DOHH2 (cell line): ENCODE results near the gene LOXL1.
A peak's percentile ranks its signal among the peaks of the same experiment; 100 is the strongest.

Experiments
- H3F3A ChIP-seq: fragments of 200-600 bp; sonication (generic), shearing (Covaris generic); 2 replicates; pipeline ENCODE4 v1.6.0; 2016; ENCODE audit warnings: antibody characterized with exemption, mild to moderate bottlenecking; ENCODE audit not compliant: control insufficient read depth, insufficient read depth
- H3K27ac ChIP-seq: fragments of 200-600 bp; sonication (generic); 2 replicates; pipeline ENCODE4 v1.5.1; 2014; ENCODE audit warnings: low read depth, mild to moderate bottlenecking, low read length, moderate library complexity
- H3K27me3 ChIP-seq: fragments of 200-600 bp; sonication (generic); 2 replicates; pipeline ENCODE4 v1.6.1; 2014; ENCODE audit warnings: mild to moderate bottlenecking, low read length, mixed read lengths; ENCODE audit not compliant: control insufficient read depth
- H3K36me3 ChIP-seq: fragments of 200-600 bp; sonication (generic); 2 replicates; pipeline ENCODE4 v1.6.1; 2014; ENCODE audit warnings: mild to moderate bottlenecking, low read length, moderate library complexity, mixed read lengths; ENCODE audit not compliant: control insufficient read depth
- H3K4me1 ChIP-seq: fragments of 200-600 bp; sonication (generic); 2 replicates; pipeline ENCODE4 v1.6.1; 2014; ENCODE audit warnings: mild to moderate bottlenecking, low read length, mixed read lengths; ENCODE audit not compliant: control insufficient read depth
- H3K4me2 ChIP-seq: fragments of 200-600 bp; sonication (generic); 2 replicates; pipeline ENCODE4 v1.6.0; 2014; ENCODE audit warnings: mild to moderate bottlenecking, low read length, moderate library complexity
- H3K4me3 ChIP-seq: fragments of 200-600 bp; sonication (generic); 2 replicates; pipeline ENCODE4 v1.5.1; 2014; ENCODE audit warnings: mild to moderate bottlenecking, low read length, mixed read lengths
- H3K79me2 ChIP-seq: fragments of 200-600 bp; sonication (generic); 2 replicates; pipeline ENCODE4 v1.6.1; 2014; ENCODE audit warnings: mild to moderate bottlenecking, low read length, mixed read lengths; ENCODE audit not compliant: control insufficient read depth
- H3K9me2 ChIP-seq: fragments of 200-600 bp; sonication (generic); replicated peaks from 2 replicates; pipeline ENCODE4 v1.6.1; 2014; ENCODE audit warnings: mild to moderate bottlenecking, low read length, mixed read lengths; ENCODE audit not compliant: control insufficient read depth
- H3K9me3 ChIP-seq: fragments of 200-600 bp; sonication (generic); 2 replicates; pipeline ENCODE4 v1.6.1; 2014; ENCODE audit warnings: antibody characterized with exemption, low read length, mixed read lengths; ENCODE audit not compliant: control insufficient read depth, insufficient read depth
- H4K20me1 ChIP-seq: fragments of 200-600 bp; sonication (generic); 2 replicates; pipeline ENCODE4 v1.6.0; 2014; ENCODE audit warnings: low read depth, mild to moderate bottlenecking, antibody characterized with exemption, low read length, moderate library complexity; ENCODE audit not compliant: control insufficient read depth, insufficient read depth
- EZH2phosphoT487 ChIP-seq: fragments of 200-600 bp; sonication (generic); IDR thresholded peaks from 2 replicates; pipeline ENCODE4 v1.6.1; 2017; ENCODE audit warnings: borderline replicate concordance, mild to moderate bottlenecking, antibody characterized with exemption, low read length, moderate library complexity, mixed read lengths
- TF ChIP-seq, protein P1 (sequence below): fragments of 200-600 bp; sonication (generic); IDR thresholded peaks from one replicate; pipeline ENCODE4 v1.5.1; 2014; ENCODE audit warnings: antibody characterized with exemption, mild to moderate bottlenecking, low read depth, low read length; ENCODE audit not compliant: poor library complexity, severe bottlenecking

LOXL1 gene

DNA sequence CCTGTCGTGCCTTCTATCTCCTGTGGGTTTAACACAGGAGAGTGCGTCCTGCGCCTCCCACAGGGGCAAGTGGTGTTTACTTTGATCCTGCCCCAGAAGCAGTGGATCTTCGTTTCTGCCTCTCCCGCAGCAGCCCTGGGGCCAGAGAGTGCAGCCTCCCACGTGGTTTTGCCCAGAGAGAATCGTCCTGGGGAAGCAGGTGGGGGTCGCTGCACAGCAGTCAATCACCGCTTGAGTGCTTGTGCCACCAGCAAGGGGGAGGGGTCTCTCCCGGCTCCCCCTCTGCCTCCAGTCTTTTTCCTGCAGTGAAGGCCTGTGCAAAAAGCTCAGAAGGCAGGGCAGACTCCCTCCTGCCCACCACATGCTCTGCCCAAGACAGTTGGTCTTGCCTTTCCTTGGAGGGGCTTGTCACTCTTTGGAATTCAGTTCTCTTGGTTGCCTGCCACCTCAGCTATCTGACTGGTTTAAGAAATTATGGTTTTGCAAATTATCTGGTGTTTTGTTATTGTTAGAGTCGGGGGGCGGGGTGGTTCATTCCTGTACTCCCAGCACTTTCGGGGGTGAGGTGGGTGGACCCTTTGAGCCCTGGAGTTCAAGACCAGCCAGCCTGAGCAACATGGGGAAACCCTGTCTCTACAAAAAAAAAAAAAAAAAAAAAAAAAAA lies 39.0 kb downstream of the LOXL1 start:
- no peaks in the 10 kb centered on the region for H3K9me3 ChIP-seq
- peak overlapping the region; percentile 64 for H3K4me2 ChIP-seq
- no peaks in the 10 kb centered on the region for H3K36me3 ChIP-seq
- H3F3A ChIP-seq: no peaks in the 10 kb centered on the region
- peaks cover 8% of the 10 kb centered on the region for H3K27me3 ChIP-seq
- H3K4me1 ChIP-seq: peaks cover 22% of the 10 kb centered on the region
- no peaks in the 10 kb centered on the region for H3K9me2 ChIP-seq
- no peak overlapping the region for H3K27ac ChIP-seq
- H3K79me2 ChIP-seq: no peaks in the 10 kb centered on the region
- TF ChIP-seq, protein P1, sequence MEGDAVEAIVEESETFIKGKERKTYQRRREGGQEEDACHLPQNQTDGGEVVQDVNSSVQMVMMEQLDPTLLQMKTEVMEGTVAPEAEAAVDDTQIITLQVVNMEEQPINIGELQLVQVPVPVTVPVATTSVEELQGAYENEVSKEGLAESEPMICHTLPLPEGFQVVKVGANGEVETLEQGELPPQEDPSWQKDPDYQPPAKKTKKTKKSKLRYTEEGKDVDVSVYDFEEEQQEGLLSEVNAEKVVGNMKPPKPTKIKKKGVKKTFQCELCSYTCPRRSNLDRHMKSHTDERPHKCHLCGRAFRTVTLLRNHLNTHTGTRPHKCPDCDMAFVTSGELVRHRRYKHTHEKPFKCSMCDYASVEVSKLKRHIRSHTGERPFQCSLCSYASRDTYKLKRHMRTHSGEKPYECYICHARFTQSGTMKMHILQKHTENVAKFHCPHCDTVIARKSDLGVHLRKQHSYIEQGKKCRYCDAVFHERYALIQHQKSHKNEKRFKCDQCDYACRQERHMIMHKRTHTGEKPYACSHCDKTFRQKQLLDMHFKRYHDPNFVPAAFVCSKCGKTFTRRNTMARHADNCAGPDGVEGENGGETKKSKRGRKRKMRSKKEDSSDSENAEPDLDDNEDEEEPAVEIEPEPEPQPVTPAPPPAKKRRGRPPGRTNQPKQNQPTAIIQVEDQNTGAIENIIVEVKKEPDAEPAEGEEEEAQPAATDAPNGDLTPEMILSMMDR: peak; percentile 51
- no peak for TF ChIP-seq EZH2phosphoT487
- no peaks in the 10 kb centered on the region for H4K20me1 ChIP-seq
- peak overlapping the region; percentile 53 for H3K4me3 ChIP-seq

DNA sequence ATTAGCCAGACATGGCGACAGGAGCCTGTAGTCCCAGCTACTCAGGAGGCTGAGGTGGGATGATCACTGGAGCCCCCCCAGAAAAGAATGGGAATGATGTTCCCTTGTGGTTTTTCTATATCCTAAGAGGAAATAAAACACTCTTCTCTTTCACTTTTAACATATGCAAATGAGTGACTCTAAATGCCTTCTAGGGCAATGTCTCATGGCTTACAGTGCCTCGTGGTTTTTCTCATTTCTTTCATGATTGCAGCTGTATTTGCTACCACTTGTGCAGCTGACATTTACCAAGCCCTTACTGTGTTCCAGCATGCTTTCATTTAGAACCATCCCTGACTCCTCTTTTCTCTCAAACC lies 39.5 kb downstream of the LOXL1 start:
- H3K4me1 ChIP-seq: peaks cover 22% of the 10 kb centered on the region
- H3K4me3 ChIP-seq: no peak overlapping the region
- TF ChIP-seq, protein P1: no peak
- no peak for TF ChIP-seq EZH2phosphoT487
- H3K36me3 ChIP-seq: no peaks in the 10 kb centered on the region
- H3K9me2 ChIP-seq: no peaks in the 10 kb centered on the region
- no peak overlapping the region for H3K27ac ChIP-seq
- no peaks in the 10 kb centered on the region for H3F3A ChIP-seq
- H3K27me3 ChIP-seq: peaks cover 8% of the 10 kb centered on the region
- no peaks in the 10 kb centered on the region for H4K20me1 ChIP-seq
- H3K79me2 ChIP-seq: no peaks in the 10 kb centered on the region
- H3K9me3 ChIP-seq: no peaks in the 10 kb centered on the region
- peak overlapping the region; percentile 64 for H3K4me2 ChIP-seq

DNA sequence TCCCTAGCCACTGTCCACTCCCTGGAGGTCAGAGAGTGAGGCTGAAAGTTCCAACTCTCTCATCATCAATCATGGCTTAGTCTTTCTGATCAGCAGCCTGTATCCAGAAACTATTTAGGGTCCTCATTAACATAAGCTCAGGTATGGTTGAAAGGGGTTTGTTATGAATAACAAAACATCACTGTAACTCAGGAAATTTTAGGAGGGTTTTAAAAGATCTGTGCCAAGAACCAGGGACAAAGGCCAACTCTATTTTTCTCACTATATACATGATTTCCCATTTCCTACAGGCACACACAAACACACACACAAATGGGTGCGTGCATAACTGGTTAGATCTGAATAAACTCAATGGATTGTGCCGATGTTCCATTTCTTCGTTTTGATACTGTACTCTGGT lies 42.2 kb downstream of the LOXL1 start:
- Histone ChIP-seq H3K9me2 (no peaks in the 10 kb centered on the region), H3K4me2 (no peak overlapping the region), H3K36me3 (no peaks in the 10 kb centered on the region), H3K4me3 (no peak overlapping the region), H3K27me3 (peaks cover 8% of the 10 kb centered on the region), H3K27ac (no peak overlapping the region), H4K20me1 (no peaks in the 10 kb centered on the region), H3F3A (no peaks in the 10 kb centered on the region), H3K79me2 (no peaks in the 10 kb centered on the region), H3K9me3 (no peaks in the 10 kb centered on the region), H3K4me1 (peaks cover 26% of the 10 kb centered on the region)
- no peak for TF ChIP-seq EZH2phosphoT487

DNA sequence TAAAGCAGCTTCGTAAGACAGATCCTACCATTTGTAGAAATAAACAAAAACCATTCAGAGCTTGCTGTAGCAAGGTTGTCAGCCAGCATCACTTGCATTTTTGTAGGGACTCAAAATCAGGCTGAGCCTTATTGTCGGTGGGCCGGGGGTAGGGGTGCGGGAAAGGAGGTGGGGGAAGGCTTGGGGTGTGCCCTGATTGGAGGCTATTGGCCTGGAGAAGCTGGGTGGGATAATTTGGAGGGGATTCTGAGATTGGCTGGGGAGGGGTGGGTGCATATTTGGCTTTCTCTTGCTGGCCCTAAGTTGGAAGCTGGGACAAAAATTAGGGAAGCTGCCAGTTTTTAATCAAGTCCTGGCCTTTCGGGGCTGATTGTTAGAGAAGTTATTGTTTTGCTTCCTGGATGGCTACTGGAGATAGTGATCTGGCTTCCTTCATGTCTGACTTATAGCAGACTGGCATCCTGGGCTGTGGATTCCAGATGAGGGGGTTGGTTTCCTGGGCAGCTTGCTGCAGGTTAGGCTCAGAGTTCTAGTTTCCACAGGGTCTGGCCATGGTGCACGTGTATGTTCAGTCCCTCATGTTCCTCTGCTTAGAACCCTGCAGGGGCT lies 43.0 kb downstream of the LOXL1 start:
- 0 out of 2 replicates have a peak, but pooled peaks cover under 1% of the 10 kb centered on the region for H3K9me3 ChIP-seq
- H3K4me1 ChIP-seq: peaks cover 26% of the 10 kb centered on the region
- peaks cover 5% of the 10 kb centered on the region for H3K27me3 ChIP-seq
- no peak overlapping the region for H3K4me2 ChIP-seq
- no peak overlapping the region for H3K27ac ChIP-seq
- H3K79me2 ChIP-seq: no peaks in the 10 kb centered on the region
- no peaks in the 10 kb centered on the region for H3F3A ChIP-seq
- H3K36me3 ChIP-seq: no peaks in the 10 kb centered on the region
- no peaks in the 10 kb centered on the region for H4K20me1 ChIP-seq
- H3K9me2 ChIP-seq: no peaks in the 10 kb centered on the region
- no peak overlapping the region for H3K4me3 ChIP-seq
- no peak for TF ChIP-seq EZH2phosphoT487
- TF ChIP-seq, protein P1: no peak
